Thymus (tissue), 11 donors: ENCODE measurements around the gene LUC7L3. TPM values are rescaled to one million over a fixed set of nuclear protein-coding genes. Genes with fewer than 3 reads are reported as not detected.

Source experiments
- DNase-seq, 9 donors: peaks; one replicate each; pipeline ENCODE4 v3.0.0-alpha.2; 2013; ENCODE audit warnings: low spot score in 9 of 9, low read depth in 6 of 9, missing footprints in 1 of 9
- H3K27ac ChIP-seq, 2 donors: one replicate each; pipeline ENCODE4 v1.5.1; 2013; ENCODE audit warnings: control low read depth in 1 of 2, low read depth in 1 of 2, low read length in 1 of 2, mild to moderate bottlenecking in 1 of 2, moderate library complexity in 1 of 2
- H3K27me3 ChIP-seq, 2 donors: one replicate each; pipeline ENCODE4 v1.5.1; 2013; ENCODE audit warnings: low read length in 1 of 2; ENCODE audit not compliant: control insufficient read depth in 2 of 2, insufficient read depth in 1 of 2
- H3K36me3 ChIP-seq, 2 donors: one replicate each; pipeline ENCODE4 v1.5.1; 2013; ENCODE audit warnings: low read length in 1 of 2, mild to moderate bottlenecking in 1 of 2, moderate library complexity in 1 of 2; ENCODE audit not compliant: control insufficient read depth in 2 of 2, insufficient read depth in 2 of 2
- H3K4me1 ChIP-seq, 2 donors: one replicate each; pipeline ENCODE4 v1.5.1; 2013; ENCODE audit warnings: low read length in 2 of 2; ENCODE audit not compliant: control insufficient read depth in 2 of 2, insufficient read depth in 2 of 2
- H3K4me3 ChIP-seq, 2 donors: one replicate each; pipeline ENCODE4 v1.5.1; 2013; ENCODE audit warnings: low read length in 2 of 2, control low read depth in 1 of 2, mild to moderate bottlenecking in 1 of 2
- H3K9me3 ChIP-seq, 2 donors: one replicate each; pipeline ENCODE4 v1.5.1; 2013; ENCODE audit warnings: low read length in 1 of 2, mild to moderate bottlenecking in 1 of 2; ENCODE audit not compliant: control insufficient read depth in 2 of 2, insufficient read depth in 1 of 2
- WGBS: extraction: QIAGEN DNeasy Blood & Tissue Kit; methylation state at CpG from one replicate; pipeline ENCODE4 v1.1.7; 2013; 5-methylcytosine and 5-hydroxymethylcytosine counted together
- polyA plus RNA-seq: library from polyadenylated mRNA; stranded (reverse); fragments of 200-250 nt; gene quantifications from one replicate; pipeline ENCODE4 v1.2.3, GENCODE V29; 2013
- total RNA-seq: library from RNA; stranded (reverse); fragments of 120-200 nt; gene quantifications from one replicate; pipeline ENCODE4 v1.2.4, GENCODE V29; 2013
- donor health status: healthy.

Gene LUC7L3
- total and polyA plus RNA-seq, 2 donors = 145 to 200 TPM

GRCh38 chr17:50762177-50762576 lies 42.8 kb downstream of the LUC7L3 start:
- Histone ChIP-seq H3K36me3 (no peaks in the 10 kb centered on the region), H3K27ac (no peak overlapping the region), H3K9me3 (no peaks in the 10 kb centered on the region), H3K27me3 (no peaks in the 10 kb centered on the region), H3K4me3 (no peak overlapping the region), H3K4me1 (peaks cover 22% of the 10 kb centered on the region in 2 donors)
- 98% methylated on average over 2 of the region's 2 CpGs for WGBS
- DNase-seq = no peak

GRCh38 chr17:50763716-50764475 lies 44.5 kb downstream of the LUC7L3 start:
- no peak overlapping the region for H3K27ac ChIP-seq
- WGBS = 97% methylated on average over 2 of the region's 2 CpGs
- no peaks in the 10 kb centered on the region for H3K27me3 ChIP-seq
- no peak for DNase-seq
- no peak overlapping the region for H3K4me3 ChIP-seq
- H3K9me3 ChIP-seq = no peaks in the 10 kb centered on the region
- no peaks in the 10 kb centered on the region for H3K36me3 ChIP-seq
- H3K4me1 ChIP-seq = peaks cover 22 to 24% of the 10 kb centered on the region in 2 donors

GRCh38 chr17:50764734-50765149 lies 45.3 kb downstream of the LUC7L3 start:
- H3K4me3 ChIP-seq = no peak overlapping the region
- peaks cover 22 to 24% of the 10 kb centered on the region in 2 donors for H3K4me1 ChIP-seq
- no peaks in the 10 kb centered on the region for H3K27me3 ChIP-seq
- no peaks in the 10 kb centered on the region for H3K36me3 ChIP-seq
- DNase-seq = no peak
- H3K9me3 ChIP-seq = no peaks in the 10 kb centered on the region
- no peak overlapping the region for H3K27ac ChIP-seq
- 87% methylated on average over 2 of the region's 2 CpGs for WGBS

- Histone ChIP-seq H3K36me3 (no peaks in the 10 kb centered on the region), H3K9me3 (no peaks in the 10 kb centered on the region), H3K4me1 (peaks cover 22 to 24% of the 10 kb centered on the region in 2 donors), H3K4me3 (no peak overlapping the region), H3K27ac (no peak overlapping the region), H3K27me3 (no peaks in the 10 kb centered on the region)
- peak in 1 of 9 donors; percentile 36 for DNase-seq
- 49% methylated on average over 9 of the region's 9 CpGs for WGBS
These were observed 46.2 kb downstream of the LUC7L3 start for GRCh38 chr17:50765454-50766221.

- H3K4me1 ChIP-seq = peaks cover 22 to 28% of the 10 kb centered on the region in 2 donors
- H3K36me3 ChIP-seq = no peaks in the 10 kb centered on the region
- H3K27me3 ChIP-seq = no peaks in the 10 kb centered on the region
- DNase-seq = no peak
- H3K27ac ChIP-seq = no peak overlapping the region
- 96% methylated on average over 10 of the region's 10 CpGs for WGBS
- H3K4me3 ChIP-seq = no peak overlapping the region
- H3K9me3 ChIP-seq = no peaks in the 10 kb centered on the region
These were observed 47.0 kb downstream of the LUC7L3 start for GRCh38 chr17:50766222-50767023.

- Histone ChIP-seq H3K27ac (no peak overlapping the region), H3K27me3 (no peaks in the 10 kb centered on the region), H3K4me3 (no peak overlapping the region), H3K9me3 (no peaks in the 10 kb centered on the region), H3K4me1 (peaks cover 25 to 34% of the 10 kb centered on the region in 2 donors), H3K36me3 (no peaks in the 10 kb centered on the region)
- WGBS = 95% methylated on average over 7 of the region's 7 CpGs
- no peak for DNase-seq
These were observed 47.6 kb downstream of the LUC7L3 start for GRCh38 chr17:50767030-50767429.

- 96% methylated on average over 9 of the region's 9 CpGs for WGBS
- no peaks in the 10 kb centered on the region for H3K36me3 ChIP-seq
- no peak within 1 kb of the TSS for H3K27ac ChIP-seq
- no peak for DNase-seq
- no peak within 1 kb of the TSS for H3K4me3 ChIP-seq
- H3K9me3 ChIP-seq = no peaks in the 10 kb centered on the region
- H3K4me1 ChIP-seq = peaks cover 25 to 38% of the 10 kb centered on the region in 2 donors
- H3K27me3 ChIP-seq = no peaks in the 10 kb centered on the region
These were observed 48.0 kb downstream of the LUC7L3 start, which contains the start of gene ANKRD40CL for GRCh38 chr17:50767446-50767845. Gene ANKRD40CL, minus strand, starts transcription at chr17:50767518. Its CDS starts 605 bp downstream, at chr17:50766913.

GRCh38 chr17:50768346-50768761 lies 49.0 kb downstream of the LUC7L3 start:
- H3K36me3 ChIP-seq = no peaks in the 10 kb centered on the region
- no peak overlapping the region for H3K4me3 ChIP-seq
- H3K4me1 ChIP-seq = peaks cover 22 to 45% of the 10 kb centered on the region in 2 donors
- no peaks in the 10 kb centered on the region for H3K9me3 ChIP-seq
- H3K27me3 ChIP-seq = no peaks in the 10 kb centered on the region
- 97% methylated on average over 7 of the region's 7 CpGs for WGBS
- no peak for DNase-seq
- no peak overlapping the region for H3K27ac ChIP-seq
